ENCODE results near the gene PLIN3. TPM values are rescaled to one million over a fixed set of nuclear protein-coding genes. Genes with fewer than 3 reads are reported as not detected.
"Not testable (repeated sequence)": the region's sequence is repeated elsewhere in the genome, so short reads cannot be mapped to it uniquely, and the experiment has no call there.

PLIN3 gene
- total and polyA plus RNA-seq, 2 of the 8 experiments (the other 6 are each of a cell fraction or from before 2014, with no cell fraction given) = 60.7 to 61.5 TPM

DNA sequence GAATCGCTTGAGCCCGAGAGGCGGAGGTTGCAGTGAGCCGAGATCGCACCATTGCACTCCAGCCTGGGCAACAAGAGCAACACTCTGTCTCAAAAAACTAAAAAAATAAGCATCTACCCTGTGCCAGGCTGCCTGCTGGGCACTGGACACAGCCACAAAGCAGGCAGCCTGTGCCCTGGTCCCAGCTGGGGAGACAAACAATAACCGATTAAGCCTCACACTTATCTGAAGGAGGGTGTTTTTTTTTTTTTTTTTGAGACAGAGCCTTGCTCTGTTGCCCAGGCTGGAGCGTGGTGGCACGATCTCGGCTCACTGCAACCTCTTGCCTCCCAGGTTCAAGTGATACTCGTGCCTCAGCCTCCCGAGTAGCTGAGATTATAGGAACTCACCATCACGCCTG lies 11.0 kb downstream of the PLIN3 start:
- not testable (repeated sequence) for H3K18ac ChIP-seq (ENCODE audit: extremely low read depth, low read length); H2AFZ ChIP-seq (ENCODE audit: low read length); H2BK15ac ChIP-seq (ENCODE audit: low read length); H3K79me2 ChIP-seq (ENCODE audit: control insufficient read depth in 1 of 2, insufficient read depth in 2 of 2, low read length in 2 of 2); H4K5ac ChIP-seq (ENCODE audit: insufficient read length, low read depth, low read length); H2BK12ac ChIP-seq (ENCODE audit: low read depth, low read length); H2BK120ac ChIP-seq (replicated peaks; ENCODE audit: low read depth, low read length); H3K56ac ChIP-seq (replicated peaks; ENCODE audit: insufficient read length, low read depth, low read length); H4K8ac ChIP-seq (ENCODE audit: extremely low read depth, insufficient read depth, low read length); H3K23me2 ChIP-seq (ENCODE audit: low read depth, low read length); H2BK5ac ChIP-seq (ENCODE audit: low read depth, low read length); H3K9ac ChIP-seq (replicated peaks in 1 of 4; ENCODE audit: extremely low read depth in 1 of 4, low read depth in 3 of 4, low read length in 3 of 4); H3K23ac ChIP-seq (ENCODE audit: insufficient read length); H3K4ac ChIP-seq (replicated peaks; ENCODE audit: insufficient read length, low read depth, low read length); H3K27ac ChIP-seq (ENCODE audit: low read depth, low read length); H4K91ac ChIP-seq (replicated peaks; ENCODE audit: insufficient read length, low read length); H2BK20ac ChIP-seq (ENCODE audit: low read length); H3K4me3 ChIP-seq (ENCODE audit: extremely low read depth in 1 of 4, insufficient read depth in 2 of 4, low read depth in 3 of 4, low read length in 4 of 4); H2AK5ac ChIP-seq (ENCODE audit: low read depth, low read length); H3K79me1 ChIP-seq (ENCODE audit: low read depth, low read length); H3K14ac ChIP-seq (ENCODE audit: insufficient read length); H3K27me3 ChIP-seq (replicated peaks in 1 of 4; ENCODE audit: control insufficient read depth in 3 of 4, extremely low read depth in 1 of 4, insufficient read depth in 3 of 4, low read length in 3 of 4); DNase-seq (ENCODE audit: low read depth in 1 of 2, low spot score in 2 of 2); H3K9me3 ChIP-seq (ENCODE audit: insufficient read depth in 2 of 2, low read depth in 1 of 2, low read length in 1 of 2); H3K4me2 ChIP-seq (ENCODE audit: insufficient read depth in 1 of 2, low read depth in 2 of 2, low read length in 2 of 2); FAIRE-seq; H3K4me1 ChIP-seq (replicated peaks in 1 of 4; ENCODE audit: control insufficient read depth in 3 of 4, insufficient read depth in 4 of 4, low read length in 3 of 4)
- 98% methylated on average over 12 of the region's 12 CpGs; no CpG with 5 or more reads in 1 of the 2 experiments for WGBS, 2 experiments (ENCODE audit: extremely low coverage in 1 of 2, insufficient coverage in 1 of 2, insufficient read length in 1 of 2, insufficient replicate concordance in 2 of 2, low coverage in 1 of 2, low lambda C conversion rate in 2 of 2, missing lambda C conversion rate in 1 of 2)
- peaks cover 0 to 11% of the 10 kb centered on the region in 2 experiments for H4K20me1 ChIP-seq (replicated peaks in 1 of 2; ENCODE audit: control insufficient read depth in 1 of 2, insufficient read depth in 2 of 2, low read length in 2 of 2)
- POLR2A ChIA-PET (ENCODE audit: partially characterized antibody) = interaction anchor here (1.2 kb wide), 1 partner anchor 10 kb away, joined by 3 read pairs; no protein-coding TSS in a partner anchor
- CTCF ChIA-PET (ENCODE audit: partially characterized antibody) = interaction anchor here (0.6 to 7.3 kb wide), 4 partner anchors 10 to 147 kb away, joined by 3 to 44 read pairs (median 4); partner anchors contain the start of gene PLIN3
- H3K36me3 ChIP-seq (ENCODE audit: control insufficient read depth in 2 of 4, insufficient read depth in 4 of 4, low read length in 3 of 4) = peaks cover 5 to 33% (median 9%) of the 10 kb centered on the region in 4 experiments; a peak in 7 of 8 replicates

DNA sequence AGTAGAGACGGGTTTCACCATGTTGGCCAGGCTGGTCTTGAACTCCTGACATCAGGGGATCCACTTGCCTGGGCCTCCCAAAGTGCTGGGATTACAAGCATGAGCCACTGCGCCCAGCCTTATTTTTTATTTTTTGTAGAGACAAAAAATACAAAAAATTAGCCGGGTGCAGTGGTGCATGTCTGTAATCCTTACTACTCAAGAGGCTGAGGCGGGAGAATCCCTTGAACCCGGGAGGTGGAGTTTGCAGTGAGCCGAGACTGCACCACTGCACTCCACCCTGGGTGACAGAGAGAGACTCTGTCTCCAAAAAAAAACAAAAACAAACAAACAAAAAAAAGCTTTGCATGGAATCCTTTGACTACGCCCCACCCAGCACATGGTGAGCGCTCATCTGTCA lies 14.0 kb downstream of the PLIN3 start:
- POLR2A ChIA-PET (ENCODE audit: partially characterized antibody) = interaction anchor here (0.6 to 1.3 kb wide), 2 partner anchors 44 to 57 kb away, joined by 3 to 4 read pairs; no protein-coding TSS in a partner anchor
- H3K36me3 ChIP-seq (ENCODE audit: control insufficient read depth in 2 of 4, insufficient read depth in 4 of 4, low read length in 3 of 4) = peaks cover 0 to 21% (median 2%) of the 10 kb centered on the region in 4 experiments; a peak in 4 of 8 replicates
- not testable (repeated sequence) for H4K5ac ChIP-seq (ENCODE audit: insufficient read length, low read depth, low read length); H3K4me1 ChIP-seq (replicated peaks in 1 of 4; ENCODE audit: control insufficient read depth in 3 of 4, insufficient read depth in 4 of 4, low read length in 3 of 4); H2AFZ ChIP-seq (ENCODE audit: low read length); H2BK5ac ChIP-seq (ENCODE audit: low read depth, low read length); H3K4me2 ChIP-seq (ENCODE audit: insufficient read depth in 1 of 2, low read depth in 2 of 2, low read length in 2 of 2); H3K4ac ChIP-seq (replicated peaks; ENCODE audit: insufficient read length, low read depth, low read length); H2BK12ac ChIP-seq (ENCODE audit: low read depth, low read length); H3K27me3 ChIP-seq (replicated peaks in 1 of 4; ENCODE audit: control insufficient read depth in 3 of 4, extremely low read depth in 1 of 4, insufficient read depth in 3 of 4, low read length in 3 of 4); DNase-seq (ENCODE audit: low read depth in 1 of 2, low spot score in 2 of 2); H2AK5ac ChIP-seq (ENCODE audit: low read depth, low read length); H3K23ac ChIP-seq (ENCODE audit: insufficient read length); H2BK120ac ChIP-seq (replicated peaks; ENCODE audit: low read depth, low read length); H4K91ac ChIP-seq (replicated peaks; ENCODE audit: insufficient read length, low read length); H3K4me3 ChIP-seq (ENCODE audit: extremely low read depth in 1 of 4, insufficient read depth in 2 of 4, low read depth in 3 of 4, low read length in 4 of 4); H3K14ac ChIP-seq (ENCODE audit: insufficient read length); H3K18ac ChIP-seq (ENCODE audit: extremely low read depth, low read length); H3K56ac ChIP-seq (replicated peaks; ENCODE audit: insufficient read length, low read depth, low read length); H4K8ac ChIP-seq (ENCODE audit: extremely low read depth, insufficient read depth, low read length); H2BK15ac ChIP-seq (ENCODE audit: low read length); FAIRE-seq; H2BK20ac ChIP-seq (ENCODE audit: low read length); H3K9me3 ChIP-seq (ENCODE audit: insufficient read depth in 2 of 2, low read depth in 1 of 2, low read length in 1 of 2); H3K27ac ChIP-seq (ENCODE audit: low read depth, low read length); H3K79me1 ChIP-seq (ENCODE audit: low read depth, low read length); H3K79me2 ChIP-seq (ENCODE audit: control insufficient read depth in 1 of 2, insufficient read depth in 2 of 2, low read length in 2 of 2); H3K23me2 ChIP-seq (ENCODE audit: low read depth, low read length); H3K9ac ChIP-seq (replicated peaks in 1 of 4; ENCODE audit: extremely low read depth in 1 of 4, low read depth in 3 of 4, low read length in 3 of 4); H4K20me1 ChIP-seq (replicated peaks in 1 of 2; ENCODE audit: control insufficient read depth in 1 of 2, insufficient read depth in 2 of 2, low read length in 2 of 2)
- 92% methylated on average over 8 of the region's 8 CpGs; no CpG with 5 or more reads in 1 of the 2 experiments for WGBS, 2 experiments (ENCODE audit: extremely low coverage in 1 of 2, insufficient coverage in 1 of 2, insufficient read length in 1 of 2, insufficient replicate concordance in 2 of 2, low coverage in 1 of 2, low lambda C conversion rate in 2 of 2, missing lambda C conversion rate in 1 of 2)
- CTCF ChIA-PET (ENCODE audit: partially characterized antibody) = interaction anchor here (0.8 to 7.3 kb wide), 6 partner anchors 8 to 195 kb away, joined by 3 to 100 read pairs (median 6); partner anchors contain the start of gene PLIN3
